GM19372 (cell line): Measurements from ENCODE around the gene NAXD.
"Not testable (repeated sequence)": the region's sequence is repeated elsewhere in the genome, so short reads cannot be mapped to it uniquely, and the experiment has no call there.

Source experiments
- ATAC-seq: cut with Tn5 transposase; IDR thresholded peaks from one replicate; pipeline ENCODE4 v1.9.1; 2021; ENCODE audit warnings: mild to moderate bottlenecking, low read depth, moderate library complexity; ENCODE audit not compliant: unreplicated experiment

The NAXD gene

DNA sequence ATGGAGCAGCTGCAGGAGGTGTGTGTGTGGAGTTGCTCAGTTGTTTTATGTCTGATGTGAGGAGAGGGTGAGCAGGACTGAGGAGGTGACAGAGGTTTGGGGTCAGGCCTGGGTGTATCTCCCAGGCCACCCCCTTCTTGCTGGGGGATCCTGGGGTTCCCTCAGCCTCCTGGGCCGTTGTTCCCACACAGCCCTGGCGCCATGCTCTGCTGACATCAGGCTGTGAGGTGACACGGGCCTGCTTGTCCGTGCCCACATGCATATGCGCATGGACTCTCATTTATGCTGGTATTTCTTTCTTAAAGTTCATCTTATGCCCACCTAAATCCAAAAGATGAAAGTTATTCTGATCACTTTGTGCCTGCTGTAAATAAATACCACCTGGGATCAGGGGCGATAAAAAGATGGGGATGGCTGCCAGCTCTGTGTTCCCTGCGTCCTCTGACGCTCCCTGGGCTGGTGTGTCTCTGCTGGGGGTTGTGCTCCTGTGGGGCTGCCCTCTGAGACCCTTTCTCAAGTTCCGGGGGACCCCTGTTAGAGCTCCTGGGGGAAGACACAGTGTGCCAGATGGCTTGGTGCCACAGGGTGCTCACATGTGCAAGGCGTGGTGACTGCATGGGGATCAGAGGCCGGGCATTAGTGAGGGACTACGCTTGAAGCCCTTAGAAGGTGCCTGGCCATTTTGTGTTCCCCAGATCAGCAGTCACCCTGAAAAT is 12.6 kb downstream of the NAXD start:
- ATAC-seq: no peak

DNA sequence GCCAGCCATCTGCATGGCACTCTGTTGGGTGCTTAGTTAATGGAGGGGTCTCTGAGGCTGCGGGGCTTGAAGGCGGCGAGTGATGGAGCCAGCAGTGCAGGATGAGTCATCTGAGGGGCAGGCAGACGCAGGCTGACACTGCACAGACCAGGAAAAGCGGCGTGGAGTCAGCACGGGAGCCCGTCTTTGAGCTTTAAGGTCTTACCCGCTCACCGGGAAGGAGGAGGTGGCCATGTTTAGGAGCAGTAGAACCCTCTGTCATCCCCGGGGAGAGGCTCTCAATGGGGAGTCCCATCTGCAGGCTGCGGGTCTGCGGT is 13.1 kb downstream of the NAXD start:
- no peak for ATAC-seq

DNA sequence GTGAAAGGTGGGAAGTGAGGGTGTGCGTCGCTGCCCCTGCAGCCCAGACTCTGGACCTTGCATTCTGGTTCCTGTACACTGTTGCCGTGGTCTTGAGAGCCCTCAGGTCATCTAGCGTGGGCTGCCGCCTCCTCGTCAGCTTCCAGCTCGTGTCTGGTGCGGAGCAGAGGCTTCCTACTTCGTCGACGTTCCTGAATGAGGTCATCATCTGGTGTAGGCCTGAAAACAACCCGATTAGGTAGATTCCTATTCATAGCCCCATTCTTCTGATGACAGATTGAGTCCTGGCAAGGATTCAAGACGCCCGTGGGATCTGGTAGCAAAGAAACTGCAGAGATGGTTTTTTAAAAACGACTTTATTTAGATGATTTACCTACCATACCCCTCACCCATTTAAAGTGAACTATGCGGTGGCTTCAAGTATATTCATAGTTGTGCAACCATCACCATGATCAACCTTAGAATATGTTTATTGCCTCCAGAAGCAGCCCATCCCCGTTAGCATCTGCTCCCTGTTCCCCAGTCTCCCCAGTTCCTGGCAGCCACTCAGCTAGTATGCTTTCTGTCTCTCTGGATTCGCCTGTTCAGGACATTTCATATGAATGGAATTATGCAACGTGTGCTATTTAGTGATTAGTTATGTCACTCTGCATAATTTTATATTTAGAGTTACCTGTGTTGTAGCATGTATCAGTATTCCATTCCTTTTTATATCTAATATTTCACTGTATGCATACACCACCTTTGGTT is 13.8 kb downstream of the NAXD start:
- no peak for ATAC-seq

DNA sequence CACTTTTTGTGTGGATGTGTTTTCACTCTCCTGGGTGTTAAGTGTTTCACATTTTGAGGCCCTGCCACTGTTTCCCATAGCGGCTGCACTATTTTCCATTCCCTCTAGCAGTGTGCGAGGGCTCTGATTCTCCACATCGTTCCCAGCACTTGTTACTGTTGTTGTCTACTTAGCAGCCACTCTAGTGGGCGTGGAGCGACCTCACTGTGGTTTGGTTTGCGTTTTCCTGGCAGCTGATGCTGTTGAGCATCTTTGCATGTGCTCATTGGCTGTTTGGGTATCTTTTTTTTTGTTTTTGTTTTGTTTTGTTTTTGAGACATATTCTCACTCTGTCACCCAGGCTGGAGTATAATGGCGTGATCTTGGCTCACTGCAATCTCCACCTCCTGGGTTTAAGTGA is 14.4 kb downstream of the NAXD start:
- ATAC-seq: no peak

DNA sequence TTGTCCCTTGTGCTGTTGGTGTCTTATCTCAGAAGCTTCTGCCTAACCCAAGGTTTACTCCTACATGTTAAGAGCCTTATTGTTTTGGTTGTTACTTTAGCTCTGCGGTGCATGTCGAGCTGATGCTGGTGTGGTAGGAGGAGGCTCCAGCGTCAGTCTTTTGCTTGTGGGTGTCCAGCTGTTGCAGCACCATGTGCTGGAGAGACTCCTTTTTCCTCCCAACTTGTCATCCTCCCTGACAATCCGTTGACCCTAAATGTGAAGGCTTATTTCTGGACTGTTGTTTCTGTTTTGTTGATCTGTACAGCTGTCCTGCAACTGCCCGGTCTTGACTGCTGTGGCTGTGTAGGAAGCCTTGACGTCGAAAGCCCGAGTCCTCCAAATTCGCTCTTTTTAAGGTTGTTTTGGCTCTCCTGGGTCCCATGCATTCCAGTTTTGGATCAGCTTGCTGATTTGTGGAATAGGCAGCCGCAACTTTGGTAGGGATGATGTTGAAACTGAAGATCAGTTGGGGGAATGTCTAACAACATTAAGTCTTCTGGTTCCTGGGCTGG is 15.3 kb downstream of the NAXD start:
- ATAC-seq: no peak

DNA sequence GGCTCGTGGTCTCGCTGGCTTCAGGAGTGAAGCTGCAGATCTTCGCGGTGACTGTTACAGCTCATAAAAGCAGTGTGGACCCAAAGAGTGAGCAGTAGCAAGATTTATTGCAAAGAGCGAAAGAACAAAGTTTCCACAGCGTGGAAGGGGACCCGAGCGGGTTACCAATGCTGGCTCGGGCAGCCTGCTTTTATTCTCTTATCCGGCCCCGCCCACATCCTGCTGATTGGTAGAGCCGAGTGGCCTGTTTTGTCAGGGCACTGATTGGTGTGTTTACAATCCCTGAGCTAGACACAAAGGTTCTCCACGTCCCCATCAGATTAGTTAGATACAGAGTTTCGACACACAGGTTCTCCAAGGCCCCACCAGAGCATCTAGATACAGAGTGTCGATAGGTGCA is 16.9 kb downstream of the NAXD start:
- not testable (repeated sequence) for ATAC-seq

DNA sequence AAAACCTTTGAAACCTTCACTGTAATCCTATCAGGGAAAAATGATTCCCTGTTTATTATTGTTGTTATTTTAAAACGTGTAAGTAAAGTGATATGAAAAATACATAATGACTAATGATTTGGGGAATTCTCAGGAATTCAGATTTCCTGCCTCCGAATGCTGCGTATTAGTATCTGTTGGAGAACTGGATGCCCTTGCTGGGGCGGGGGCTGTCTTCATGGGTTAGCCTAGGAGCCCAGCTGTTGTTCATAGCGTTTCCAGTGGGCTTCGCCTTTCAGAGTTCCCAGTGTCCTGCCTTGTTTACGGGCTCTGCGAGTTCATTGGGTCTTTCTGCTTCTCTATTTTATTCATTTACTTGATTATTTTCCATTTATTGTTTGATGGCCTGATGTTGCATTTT is 18.4 kb downstream of the NAXD start:
- no peak for ATAC-seq

DNA sequence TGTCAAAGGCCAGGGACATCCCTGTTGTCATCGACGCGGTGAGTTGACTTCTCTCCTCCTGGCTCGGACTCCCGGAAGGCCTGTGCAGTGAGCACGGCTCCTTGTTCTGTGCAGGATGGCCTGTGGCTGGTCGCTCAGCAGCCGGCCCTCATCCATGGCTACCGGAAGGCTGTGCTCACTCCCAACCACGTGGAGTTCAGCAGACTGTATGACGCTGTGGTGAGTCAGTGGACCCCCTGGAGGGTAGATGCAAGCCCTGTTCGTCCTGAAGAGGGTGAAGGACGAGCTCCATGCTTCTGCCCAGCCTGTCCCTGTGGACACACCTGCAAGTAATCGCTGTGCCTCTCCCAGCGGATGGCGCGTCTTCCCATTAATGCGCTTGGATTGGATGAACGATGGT is 19.2 kb downstream of the NAXD start:
- no peak for ATAC-seq

DNA sequence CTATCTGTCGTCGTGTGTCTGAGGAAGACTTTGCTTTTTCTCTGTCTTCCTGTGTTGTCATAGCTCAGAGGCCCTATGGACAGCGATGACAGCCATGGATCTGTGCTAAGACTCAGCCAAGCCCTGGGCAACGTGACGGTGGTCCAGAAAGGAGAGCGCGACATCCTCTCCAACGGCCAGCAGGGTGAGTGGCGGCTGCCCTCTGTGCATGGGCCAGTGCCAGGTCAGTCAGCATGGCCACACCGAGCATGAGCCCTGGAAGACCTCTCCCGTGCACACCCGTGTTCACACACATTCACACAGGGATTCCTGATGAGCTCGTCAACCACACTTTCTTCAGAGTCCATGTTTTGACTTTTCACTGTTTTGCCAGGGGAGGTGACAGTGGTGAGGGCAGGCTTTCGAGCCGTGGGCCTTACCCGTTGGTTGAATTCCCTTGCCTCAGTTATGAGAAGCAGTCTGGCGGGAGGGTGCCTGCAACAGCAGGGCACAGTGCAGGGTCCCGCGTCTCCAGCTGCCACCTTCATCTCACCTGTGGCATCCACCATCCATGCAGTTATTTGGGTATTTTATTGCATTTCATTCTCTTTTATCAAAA is 20.2 kb downstream of the NAXD start:
- ATAC-seq: no peak

DNA sequence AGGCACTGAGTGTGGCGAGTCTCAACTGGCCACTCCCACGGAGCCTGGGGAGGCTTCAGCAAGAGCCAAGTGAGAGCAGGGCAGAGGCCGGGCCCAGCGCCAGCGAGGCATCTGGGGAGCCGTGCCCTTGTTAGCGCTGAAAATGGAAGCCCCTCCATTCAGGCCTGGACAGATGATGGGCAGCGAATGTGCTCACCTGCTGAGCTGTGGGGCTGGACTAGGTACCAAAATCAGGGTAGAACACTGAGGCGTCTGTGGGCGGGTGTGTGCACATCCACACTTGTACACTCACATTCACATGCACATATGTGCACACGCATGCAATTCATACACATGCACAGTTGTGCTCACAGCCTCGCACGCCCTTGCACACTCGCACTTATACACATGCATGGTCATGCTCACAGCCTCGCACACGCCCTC is 20.7 kb downstream of the NAXD start:
- no peak for ATAC-seq

DNA sequence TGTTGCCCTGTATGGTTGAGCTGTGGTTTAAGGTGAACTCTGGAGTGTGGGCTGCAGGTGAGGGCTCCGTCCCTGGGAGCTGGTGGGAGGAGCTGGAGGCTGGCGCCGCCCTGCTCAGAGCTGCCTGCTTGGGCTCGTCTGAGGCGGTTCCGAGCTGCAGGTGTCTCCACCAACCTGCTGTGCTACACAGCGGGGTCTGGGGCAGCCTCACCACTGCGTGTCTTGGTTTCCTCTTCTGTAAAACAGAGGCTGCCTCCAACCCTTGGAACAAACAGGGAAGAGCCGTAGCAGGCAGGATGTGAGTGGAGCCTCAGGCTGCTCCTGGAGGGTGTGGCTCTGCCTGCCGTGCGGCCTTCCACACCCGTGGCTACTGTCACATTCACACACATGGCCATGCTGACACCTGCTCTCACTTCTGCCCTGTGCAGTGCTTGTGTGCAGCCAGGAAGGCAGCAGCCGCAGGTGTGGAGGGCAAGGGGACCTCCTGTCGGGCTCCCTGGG is 21.4 kb downstream of the NAXD start:
- ATAC-seq: no peak

DNA sequence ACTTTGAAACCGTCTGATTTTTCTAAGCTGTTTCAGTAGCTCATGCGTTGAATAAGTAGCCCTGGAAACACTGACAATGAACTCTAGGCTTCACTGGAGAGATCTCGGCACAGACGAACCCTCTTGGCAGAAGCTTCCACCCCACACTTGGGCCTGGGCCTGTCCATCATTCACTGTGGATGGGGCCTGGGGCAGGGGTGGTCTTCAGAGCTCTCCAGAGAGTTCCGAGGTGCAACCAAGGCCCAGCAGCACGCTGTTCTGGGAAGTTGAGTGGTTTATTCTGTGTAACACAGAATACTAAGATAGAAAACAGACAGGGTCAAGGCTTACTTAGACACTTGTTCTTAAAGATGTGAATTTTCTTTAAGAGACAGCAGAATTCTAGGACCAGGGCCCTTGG is 21.9 kb downstream of the NAXD start:
- ATAC-seq: no peak

DNA sequence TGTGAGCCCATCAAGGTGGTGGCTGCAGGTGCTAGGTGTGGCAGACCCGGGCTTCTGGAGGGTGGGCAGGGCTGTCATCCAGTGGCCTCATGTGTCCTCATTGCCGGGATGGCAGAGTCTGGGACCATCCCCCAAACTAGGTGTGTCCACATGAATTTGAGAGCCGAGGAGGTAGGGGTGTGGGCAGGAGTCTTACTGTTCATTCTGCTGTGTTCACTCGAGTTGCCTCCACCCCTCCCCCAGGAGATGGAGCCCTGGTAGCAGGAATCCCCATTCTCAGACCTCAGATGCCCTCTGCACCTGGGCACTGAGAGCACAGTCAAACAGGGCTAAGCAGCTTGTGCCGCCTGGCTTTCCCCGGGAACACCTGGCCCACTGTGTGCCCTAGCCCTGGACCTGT is 22.4 kb downstream of the NAXD start:
- ATAC-seq: no peak

DNA sequence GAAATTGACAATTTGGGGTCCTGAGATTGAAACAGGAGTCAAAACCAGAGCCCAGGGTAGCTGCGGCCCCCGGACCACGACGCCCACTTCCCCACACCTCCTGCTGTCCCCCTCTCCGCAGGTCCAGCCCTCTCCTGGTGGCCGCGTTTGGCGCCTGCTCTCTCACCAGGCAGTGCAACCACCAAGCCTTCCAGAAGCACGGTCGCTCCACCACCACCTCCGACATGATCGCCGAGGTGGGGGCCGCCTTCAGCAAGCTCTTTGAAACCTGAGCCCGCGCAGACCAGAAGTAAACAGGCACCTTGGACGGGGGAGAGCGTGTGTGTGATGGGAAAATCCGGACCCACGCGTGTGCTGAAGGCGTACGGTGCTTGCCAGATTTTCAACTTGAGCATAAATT is 22.9 kb downstream of the NAXD start:
- no peak for ATAC-seq

DNA sequence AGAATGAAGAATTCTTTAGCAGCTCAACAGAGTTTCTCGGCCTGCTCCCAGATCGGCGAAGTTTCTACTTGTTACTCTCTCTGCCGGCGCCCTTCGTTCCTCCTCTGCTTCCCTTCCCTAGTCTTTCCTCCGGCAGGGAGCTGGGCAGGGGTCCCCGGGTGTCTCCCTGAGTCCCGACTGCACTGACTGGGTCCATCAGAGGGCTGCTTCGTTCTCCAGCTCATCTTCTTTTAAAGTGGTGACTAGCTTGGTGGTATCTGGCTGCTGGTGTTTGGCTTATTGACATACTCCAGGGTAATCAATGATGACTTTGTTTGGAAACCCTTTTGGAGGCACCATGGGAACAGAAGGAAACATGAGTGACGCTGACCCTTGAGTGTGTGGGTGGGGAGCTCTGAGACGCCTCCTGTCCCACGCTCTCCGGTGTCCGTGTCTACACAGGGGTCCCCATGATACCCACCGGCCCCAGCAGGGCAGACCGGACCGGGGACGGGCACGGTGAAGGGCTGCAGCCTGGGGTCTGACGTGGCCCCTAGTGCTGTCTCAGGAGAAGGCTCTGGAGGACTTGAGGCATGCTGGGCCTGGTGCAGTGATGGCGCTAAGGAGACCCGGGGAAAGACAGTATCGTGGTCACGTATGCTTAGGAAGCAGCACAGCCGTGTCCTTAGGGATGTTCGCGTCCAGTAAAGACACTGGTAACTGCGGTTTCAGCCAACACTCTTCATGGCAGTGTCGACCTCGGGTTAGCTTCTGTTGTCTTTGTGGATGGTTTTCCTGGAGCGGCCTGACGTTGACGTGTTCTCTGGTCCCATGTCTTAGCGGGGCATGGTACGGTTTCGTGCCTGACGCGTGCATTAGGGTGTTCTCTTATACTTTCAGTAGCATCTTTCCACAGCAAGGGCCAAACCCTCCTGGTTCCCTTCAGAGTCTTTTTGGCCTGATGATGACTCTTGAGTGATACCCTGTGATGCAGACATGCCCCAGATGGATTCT is 23.8 kb downstream of the NAXD start:
- ATAC-seq: no peak

DNA sequence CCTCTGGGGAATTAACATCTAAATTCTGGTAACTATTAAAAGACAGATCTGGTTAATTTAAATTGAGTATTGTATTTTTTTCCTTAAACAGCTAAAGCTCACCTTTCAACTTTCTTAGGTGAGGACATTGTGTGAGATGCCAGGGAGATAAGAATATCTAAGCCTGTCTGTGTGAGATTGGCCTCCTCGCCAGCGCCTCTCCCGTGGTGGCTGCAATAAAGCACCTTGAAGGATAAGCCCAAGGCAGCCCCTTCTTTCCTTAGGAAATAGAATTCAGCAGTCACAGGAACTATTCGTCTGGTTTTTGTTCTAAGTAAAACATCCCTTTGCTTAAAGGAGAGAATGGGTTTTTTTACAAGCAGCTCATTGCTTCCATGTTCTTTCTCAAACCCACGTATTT is 24.6 kb downstream of the NAXD start:
- no peak for ATAC-seq

DNA sequence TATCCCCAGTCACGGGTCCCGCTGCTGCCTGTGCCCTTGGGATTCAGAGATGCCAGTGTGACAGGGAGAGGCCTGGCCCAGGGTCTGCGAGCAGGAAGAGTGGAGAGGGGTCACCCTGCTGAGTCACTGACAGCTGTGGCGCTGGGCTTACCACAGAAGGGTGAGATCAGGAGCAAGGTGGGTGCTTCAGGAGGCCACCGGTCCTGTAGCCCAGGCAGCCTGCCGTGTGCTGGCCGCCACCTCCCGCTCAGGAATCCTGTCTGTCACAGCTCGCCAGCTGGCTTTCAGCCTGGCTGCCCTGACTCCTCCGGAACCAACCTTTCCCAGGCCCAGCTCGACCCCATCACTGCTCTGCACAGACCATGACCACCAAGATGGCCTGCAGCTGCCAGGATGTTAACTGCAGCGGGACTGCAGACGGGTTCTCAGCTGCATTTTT is 25.3 kb downstream of the NAXD start:
- no peak for ATAC-seq

DNA sequence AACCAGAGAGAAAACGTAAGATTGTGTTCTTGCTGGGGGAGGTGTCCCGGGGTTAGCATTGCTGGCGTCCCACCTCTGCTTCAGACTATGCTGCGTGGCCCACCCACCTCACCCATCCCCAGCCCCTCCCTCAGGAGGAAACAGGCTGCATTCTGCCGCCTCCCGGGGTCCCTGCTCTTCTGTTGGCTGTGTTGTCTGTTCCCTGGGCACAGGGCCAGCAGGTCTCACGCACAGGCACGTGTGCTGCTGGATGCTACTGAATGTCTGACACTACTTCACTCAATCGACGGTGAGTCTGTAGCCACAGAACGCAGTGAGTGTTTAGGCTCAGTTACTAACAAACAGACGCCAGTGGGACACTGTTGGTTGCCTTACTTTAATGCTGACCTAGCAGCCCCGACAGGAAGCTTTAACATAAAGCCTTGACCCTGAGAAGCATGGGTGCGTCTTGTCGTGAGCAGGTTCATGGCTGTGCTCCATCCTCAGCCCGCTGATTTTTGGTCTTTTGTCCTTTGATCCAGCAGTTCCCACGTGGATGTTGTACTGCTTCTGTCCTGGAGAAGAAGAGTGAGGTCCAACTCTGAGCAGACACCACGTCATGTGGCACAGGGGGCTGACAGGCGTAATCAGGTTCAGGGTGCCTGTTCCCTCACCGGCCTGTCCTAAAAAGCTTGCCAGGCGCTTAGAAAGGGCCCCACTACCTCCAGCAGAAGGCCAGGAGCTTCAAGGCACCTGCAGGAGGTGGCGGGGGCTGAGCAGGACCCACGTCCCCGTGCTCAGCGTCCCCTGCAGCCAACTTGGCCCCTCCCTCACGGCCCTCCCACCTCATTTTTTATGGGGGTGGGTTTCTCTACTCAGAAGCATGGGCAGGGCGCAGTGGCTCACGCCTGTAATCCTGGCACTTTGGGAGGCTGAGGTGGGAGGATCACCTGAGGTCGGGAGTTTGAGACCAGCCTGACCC is 26.0 kb downstream of the NAXD start:
- no peak for ATAC-seq

DNA sequence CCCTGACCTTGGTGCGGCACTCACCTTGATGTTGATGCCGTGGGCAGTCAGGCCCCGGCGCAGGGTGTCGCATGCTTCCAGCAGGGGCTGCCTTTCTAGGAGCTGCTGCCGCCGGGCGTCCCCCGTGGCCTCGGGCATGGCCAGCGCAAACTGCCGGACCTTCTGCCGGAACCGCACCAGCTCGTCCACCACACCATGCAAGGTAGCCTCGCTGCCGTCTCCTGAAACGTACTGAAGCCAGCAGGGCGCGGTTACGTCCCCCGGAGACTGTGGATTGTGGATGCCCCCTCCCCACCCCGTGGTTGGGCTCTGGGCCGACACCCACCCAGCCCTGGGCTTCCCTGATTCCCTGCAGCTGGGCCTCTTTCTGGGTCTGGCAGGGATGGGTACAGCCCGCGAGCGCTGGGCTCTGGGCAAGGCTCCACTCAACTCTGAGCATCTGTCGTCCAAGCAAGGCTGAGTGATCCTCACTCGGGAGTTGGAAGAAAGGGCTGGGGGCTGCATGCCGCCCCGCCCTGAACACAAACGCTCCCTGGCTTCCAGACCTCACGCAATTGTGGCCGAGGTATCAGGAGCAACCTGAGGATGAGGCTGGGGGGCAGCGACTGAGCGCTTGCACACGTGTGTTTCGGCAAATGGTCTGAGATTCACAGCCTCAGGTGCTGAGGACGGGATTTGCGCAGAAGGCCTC is 27.1 kb downstream of the NAXD start:
- no peak for ATAC-seq
